H1 (cell line): ENCODE measurements around the gene SMG7. TPM values are rescaled to one million over a fixed set of nuclear protein-coding genes. Genes with fewer than 3 reads are reported as not detected.

Experiments used
- CTCF ChIA-PET: fragments of 300-600 bp; sonication (Branson Sonifier 250); formaldehyde crosslinking; loops from one replicate; lab custom pipeline; 2021; ENCODE audit not compliant: partially characterized antibody; lab: Charles Lee
- POLR2A ChIA-PET: fragments of 300-600 bp; sonication (Branson Sonifier 250); formaldehyde crosslinking; loops from one replicate; lab custom pipeline; 2021; ENCODE audit warnings: inconsistent platforms; ENCODE audit not compliant: partially characterized antibody; lab: Charles Lee
- DNase-seq, 2 experiments: peaks; one replicate each; pipeline versions ENCODE4 v3.0.0 to v3.0.0-alpha.2; 2010 to 2022; ENCODE audit warnings: low spot score in 2 of 2, low read depth in 1 of 2, mixed read lengths in 1 of 2
- FAIRE-seq: peaks from 2 replicates; lab custom pipeline; 2011; peaks lifted over from hg19 to GRCh38; lab: Jason Lieb, UNC
- H2AFZ ChIP-seq: 2 replicates; pipeline ENCODE4 v1.8.1; 2012; ENCODE audit warnings: low read length, inconsistent platforms
- H2AK5ac ChIP-seq: 2 replicates; pipeline ENCODE4 v1.6.1; 2013; ENCODE audit warnings: low read depth, low read length
- H2BK120ac ChIP-seq: replicated peaks from 2 replicates; pipeline ENCODE3; 2013; ENCODE audit warnings: low read depth, low read length, inconsistent platforms
- H2BK12ac ChIP-seq: 2 replicates; pipeline ENCODE4 v1.6.1; 2013; ENCODE audit warnings: low read depth, low read length
- H2BK15ac ChIP-seq: 2 replicates; pipeline ENCODE4 v1.6.1; 2013; ENCODE audit warnings: low read length
- H2BK20ac ChIP-seq: 2 replicates; pipeline ENCODE4 v1.6.1; 2013; ENCODE audit warnings: low read length
- H2BK5ac ChIP-seq: 2 replicates; pipeline ENCODE4 v1.6.1; 2013; ENCODE audit warnings: low read depth, low read length
- H3K14ac ChIP-seq: 2 replicates; pipeline ENCODE4 v1.6.1; 2013; ENCODE audit warnings: inconsistent platforms; ENCODE audit not compliant: insufficient read length
- H3K18ac ChIP-seq: 2 replicates; pipeline ENCODE4 v1.6.1; 2013; ENCODE audit warnings: low read length; ENCODE audit errors: extremely low read depth
- H3K23ac ChIP-seq: 2 replicates; pipeline ENCODE4 v1.6.1; 2013; ENCODE audit warnings: inconsistent platforms; ENCODE audit not compliant: insufficient read length
- H3K23me2 ChIP-seq: 2 replicates; pipeline ENCODE4 v1.6.1; 2013; ENCODE audit warnings: low read depth, low read length
- H3K27ac ChIP-seq: 2 replicates; pipeline ENCODE4 v1.6.1; 2011; ENCODE audit warnings: low read depth, low read length, inconsistent platforms
- H3K27me3 ChIP-seq, 4 experiments: replicated peaks in 1 of 4; 1 replicate in 1 of 4; 2 replicates in 3 of 4; pipeline versions ENCODE4 v1.6.1 to v1.8.1; 2011 to 2013; ENCODE audit warnings: low read length in 3 of 4, mild to moderate bottlenecking in 3 of 4, inconsistent platforms in 2 of 4, mixed read lengths in 2 of 4, moderate library complexity in 1 of 4; ENCODE audit not compliant: control insufficient read depth in 3 of 4, insufficient read depth in 3 of 4; ENCODE audit errors: extremely low read depth in 1 of 4
- H3K36me3 ChIP-seq, 4 experiments: 2 replicates each; pipeline versions ENCODE4 v1.6.1 to v1.8.1; 2011 to 2013; ENCODE audit warnings: mild to moderate bottlenecking in 4 of 4, low read length in 3 of 4, moderate library complexity in 2 of 4, control low read depth in 1 of 4, inconsistent platforms in 1 of 4; ENCODE audit not compliant: insufficient read depth in 4 of 4, control insufficient read depth in 2 of 4
- H3K4ac ChIP-seq: replicated peaks from 2 replicates; pipeline ENCODE3; 2013; ENCODE audit warnings: low read length, low read depth, mixed read lengths, inconsistent platforms; ENCODE audit not compliant: insufficient read length
- H3K4me1 ChIP-seq, 4 experiments: replicated peaks in 1 of 4; 1 replicate in 1 of 4; 2 replicates in 3 of 4; pipeline versions ENCODE4 v1.6.1 to v1.8.1; 2011 to 2013; ENCODE audit warnings: low read length in 3 of 4, inconsistent platforms in 2 of 4, mixed read lengths in 1 of 4; ENCODE audit not compliant: insufficient read depth in 4 of 4, control insufficient read depth in 3 of 4
- H3K4me2 ChIP-seq, 2 experiments: 2 replicates each; pipeline versions ENCODE4 v1.6.1 to v1.8.1; 2011 to 2013; ENCODE audit warnings: low read depth in 2 of 2, low read length in 2 of 2, control low read depth in 1 of 2, inconsistent platforms in 1 of 2, mild to moderate bottlenecking in 1 of 2; ENCODE audit not compliant: insufficient read depth in 1 of 2
- H3K4me3 ChIP-seq, 4 experiments: fragments of 200-600, 300-600 bp in 1 of 4; sonication (generic), shearing (Covaris generic), sonication (Bioruptor Twin) in 1 of 4; 2 replicates each; pipeline versions ENCODE4 v1.5.1 to v1.8.1; 2011 to 2016; ENCODE audit warnings: low read length in 4 of 4, low read depth in 3 of 4, control low read depth in 2 of 4, inconsistent platforms in 2 of 4, mild to moderate bottlenecking in 2 of 4, mixed read lengths in 1 of 4, moderate library complexity in 1 of 4; ENCODE audit not compliant: insufficient read depth in 2 of 4; ENCODE audit errors: extremely low read depth in 1 of 4
- H3K56ac ChIP-seq: replicated peaks from 2 replicates; pipeline ENCODE3; 2013; ENCODE audit warnings: low read depth, mild to moderate bottlenecking, mixed read lengths, low read length, inconsistent platforms; ENCODE audit not compliant: insufficient read length
- H3K79me1 ChIP-seq: 2 replicates; pipeline ENCODE4 v1.6.1; 2013; ENCODE audit warnings: low read depth, low read length, control low read depth
- H3K79me2 ChIP-seq, 2 experiments: 2 replicates each; pipeline versions ENCODE4 v1.6.1 to v1.8.1; 2012 to 2013; ENCODE audit warnings: low read length in 2 of 2, mild to moderate bottlenecking in 2 of 2, inconsistent platforms in 1 of 2; ENCODE audit not compliant: insufficient read depth in 2 of 2, control insufficient read depth in 1 of 2
- H3K9ac ChIP-seq, 4 experiments: replicated peaks in 1 of 4; 1 replicate in 1 of 4; 2 replicates in 3 of 4; pipeline versions ENCODE4 v1.6.1 to v1.8.1; 2011 to 2013; ENCODE audit warnings: low read depth in 3 of 4, low read length in 3 of 4, control low read depth in 2 of 4, mild to moderate bottlenecking in 2 of 4, moderate library complexity in 2 of 4, inconsistent platforms in 1 of 4; ENCODE audit errors: extremely low read depth in 1 of 4
- H3K9me3 ChIP-seq, 2 experiments: 2 replicates each; pipeline versions ENCODE4 v1.6.1 to v1.8.1; 2012 to 2013; ENCODE audit warnings: mild to moderate bottlenecking in 2 of 2, moderate library complexity in 2 of 2, control low read depth in 1 of 2, inconsistent platforms in 1 of 2, low read depth in 1 of 2, low read length in 1 of 2, mixed read lengths in 1 of 2; ENCODE audit not compliant: insufficient read depth in 2 of 2
- H4K20me1 ChIP-seq, 2 experiments: replicated peaks in 1 of 2; 2 replicates each; pipeline versions ENCODE3 to v1.8.1; 2011 to 2013; ENCODE audit warnings: inconsistent platforms in 2 of 2, low read length in 2 of 2, mild to moderate bottlenecking in 1 of 2; ENCODE audit not compliant: insufficient read depth in 2 of 2, control insufficient read depth in 1 of 2
- H4K5ac ChIP-seq: 2 replicates; pipeline ENCODE4 v1.6.1; 2013; ENCODE audit warnings: low read length, low read depth, mixed read lengths, inconsistent platforms; ENCODE audit not compliant: insufficient read length
- H4K8ac ChIP-seq: 2 replicates; pipeline ENCODE4 v1.8.0; 2013; ENCODE audit warnings: mild to moderate bottlenecking, moderate library complexity, low read length, inconsistent platforms; ENCODE audit not compliant: insufficient read depth; ENCODE audit errors: extremely low read depth
- H4K91ac ChIP-seq: replicated peaks from 2 replicates; pipeline ENCODE3; 2013; ENCODE audit warnings: low read length, mixed read lengths, inconsistent platforms; ENCODE audit not compliant: insufficient read length
- ASH2L ChIP-seq: fragments of 200-600, 300-600 bp; sonication (generic); IDR thresholded peaks from one replicate; pipeline ENCODE4 v1.7.1; 2017; ENCODE audit warnings: low read length
- JUN ChIP-seq: IDR thresholded peaks from 2 replicates; pipeline ENCODE4 v1.6.1; 2011; ENCODE audit warnings: low read depth, mild to moderate bottlenecking, improper control_type of control experiment, low read length
- KDM1A ChIP-seq: fragments of 200-600, 300-600 bp; sonication (generic); IDR thresholded peaks from 2 replicates; pipeline ENCODE4 v1.7.1; 2016; ENCODE audit warnings: mild to moderate bottlenecking, low read length, borderline replicate concordance
- NANOG ChIP-seq: IDR thresholded peaks from 2 replicates; pipeline ENCODE4 v1.6.1; 2011; ENCODE audit warnings: low read length, low read depth, mild to moderate bottlenecking, inconsistent platforms; ENCODE audit not compliant: insufficient read depth, poor library complexity, severe bottlenecking
- RAD21 ChIP-seq, 2 experiments: IDR thresholded peaks in 1 of 2; conservative IDR thresholded peaks in 1 of 2; 2 replicates each; pipeline ENCODE4 v1.6.1; 2011; ENCODE audit warnings: low read depth in 2 of 2, low read length in 2 of 2, improper control_type of control experiment in 1 of 2, inconsistent platforms in 1 of 2, mild to moderate bottlenecking in 1 of 2, moderate library complexity in 1 of 2
- WGBS, 2 experiments: shearing (Covaris generic) in 1 of 2; methylation state at CpG; one replicate each; pipeline versions ENCODE4 v1.1.6 to v1.1.7; 2013 to 2015; ENCODE audit warnings: low lambda C conversion rate in 2 of 2, mixed read lengths in 2 of 2, inconsistent platforms in 1 of 2, low coverage in 1 of 2, missing lambda C conversion rate in 1 of 2; ENCODE audit not compliant: insufficient replicate concordance in 2 of 2, insufficient coverage in 1 of 2, insufficient read length in 1 of 2; ENCODE audit errors: extremely low coverage in 1 of 2, missing lambda C conversion rate in 1 of 2; 5-methylcytosine and 5-hydroxymethylcytosine counted together
- polyA plus RNA-seq, 7 experiments: library from polyadenylated mRNA; depleted of rRNA in 3 of 7; stranded (reverse) in 5 of 7; unstranded in 2 of 7; fragments of >200 nt in 5 of 7; fragments of 200-250 nt in 2 of 7; gene quantifications; 1 replicate in 5 of 7; 2 replicates in 1 of 7; 4 replicates in 1 of 7; pipeline versions ENCODE4 v1.2.1 to v1.2.3, GENCODE V29; 2011 to 2013; ENCODE audit warnings: missing spikeins in 2 of 7, mixed read lengths in 2 of 7
- total RNA-seq: library from RNA; stranded (reverse); fragmentation: NEBNext Ultra II Directional; extraction: Animal tissue kit (Norgen Biotek cat#: 25700); gene quantifications from 2 replicates; pipeline ENCODE4 v1.2.1, GENCODE V29; 2021

The SMG7 gene
- total and polyA plus RNA-seq, 2 of the 8 experiments (the other 6 are each of a cell fraction or from before 2014, with no cell fraction given), result 39.3 to 65.6 TPM

- no peak overlapping the region for H3K9ac ChIP-seq
- no peak overlapping the region for H2AFZ ChIP-seq
- no peaks in the 10 kb centered on the region for H3K4me1 ChIP-seq
- H3K27ac ChIP-seq, result no peak overlapping the region
- H3K14ac ChIP-seq, result no peak overlapping the region
- H3K79me2 ChIP-seq, result no peaks in the 10 kb centered on the region
- no peak overlapping the region for H4K5ac ChIP-seq
- H3K9me3 ChIP-seq, result no peaks in the 10 kb centered on the region
- no peak overlapping the region for H3K56ac ChIP-seq
- ChIA-PET POLR2A (interaction anchor here (0.6 to 1.6 kb wide), 3 partner anchors 24 to 304 kb away, joined by 3 to 4 read pairs (median 3); no protein-coding TSS in a partner anchor), CTCF (interaction anchor here (2.2 to 2.7 kb wide), 2 partner anchors 8 to 9 kb away, joined by 9 to 11 read pairs; no protein-coding TSS in a partner anchor)
- H4K8ac ChIP-seq, result no peak overlapping the region
- 90% methylated on average over 4 of the region's 4 CpGs; no CpG with 5 or more reads in 1 of the 2 experiments for whole genome bisulfite sequencing, 2 experiments
- H3K4me3 ChIP-seq, result no peak overlapping the region
- DNase-seq (no peak), FAIRE-seq (no peak)
- no peak overlapping the region for H2BK12ac ChIP-seq
- no peak overlapping the region for H2AK5ac ChIP-seq
- no peak overlapping the region for H3K4me2 ChIP-seq
- no peaks in the 10 kb centered on the region; a peak in 1 of 8 replicates for H3K36me3 ChIP-seq
- H4K20me1 ChIP-seq, result no peaks in the 10 kb centered on the region
- no peak overlapping the region for H2BK15ac ChIP-seq
- H2BK20ac ChIP-seq, result no peak overlapping the region
- no peak overlapping the region for H2BK120ac ChIP-seq
- no peak overlapping the region for H2BK5ac ChIP-seq
- no peaks in the 10 kb centered on the region for H3K27me3 ChIP-seq
- H3K79me1 ChIP-seq, result no peaks in the 10 kb centered on the region
- no peak overlapping the region for H3K23ac ChIP-seq
- H4K91ac ChIP-seq, result no peak overlapping the region
- no peaks in the 10 kb centered on the region for H3K23me2 ChIP-seq
- H3K4ac ChIP-seq, result no peak overlapping the region
- H3K18ac ChIP-seq, result no peak overlapping the region
- TF ChIP-seq RAD21 (IDR thresholded peaks at IDR 0.05 in 1 of 2, conservative IDR thresholded peaks at IDR 0.05 in 1 of 2; ENCODE audit: low read depth in 2 of 2, low read length in 2 of 2), result no peak
- TF ChIP-seq JUN, result no peak
- TF ChIP-seq NANOG, result no peak
- TF ChIP-seq KDM1A, result no peak
- TF ChIP-seq ASH2L, result no peak
These were observed 99.5 kb downstream of the SMG7 start for GRCh38 chr1:183571678-183572268.
